ENCODE results near the gene BRSK2.

DNA sequence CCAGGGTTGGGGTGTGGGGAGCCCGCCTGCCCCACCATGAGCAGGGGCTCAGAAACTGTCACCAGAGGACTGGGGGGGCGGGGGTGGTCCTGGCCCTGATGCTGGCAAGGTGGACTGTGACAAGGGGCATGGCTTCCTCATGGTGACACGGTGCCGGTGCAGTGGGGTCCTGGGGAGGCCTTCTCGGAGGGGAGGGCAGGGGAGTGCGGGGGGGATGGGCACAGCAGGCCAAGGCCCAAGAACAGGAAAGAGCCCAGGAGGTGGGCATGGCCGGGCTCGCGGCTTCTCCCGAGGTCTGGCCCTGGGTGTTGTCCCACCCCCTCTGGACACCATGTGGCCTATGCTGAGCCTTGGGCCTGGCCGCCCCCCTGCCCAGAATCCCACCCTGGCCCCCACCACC lies 49.6 kb downstream of the BRSK2 start:
- TF ChIP-seq, protein P1, sequence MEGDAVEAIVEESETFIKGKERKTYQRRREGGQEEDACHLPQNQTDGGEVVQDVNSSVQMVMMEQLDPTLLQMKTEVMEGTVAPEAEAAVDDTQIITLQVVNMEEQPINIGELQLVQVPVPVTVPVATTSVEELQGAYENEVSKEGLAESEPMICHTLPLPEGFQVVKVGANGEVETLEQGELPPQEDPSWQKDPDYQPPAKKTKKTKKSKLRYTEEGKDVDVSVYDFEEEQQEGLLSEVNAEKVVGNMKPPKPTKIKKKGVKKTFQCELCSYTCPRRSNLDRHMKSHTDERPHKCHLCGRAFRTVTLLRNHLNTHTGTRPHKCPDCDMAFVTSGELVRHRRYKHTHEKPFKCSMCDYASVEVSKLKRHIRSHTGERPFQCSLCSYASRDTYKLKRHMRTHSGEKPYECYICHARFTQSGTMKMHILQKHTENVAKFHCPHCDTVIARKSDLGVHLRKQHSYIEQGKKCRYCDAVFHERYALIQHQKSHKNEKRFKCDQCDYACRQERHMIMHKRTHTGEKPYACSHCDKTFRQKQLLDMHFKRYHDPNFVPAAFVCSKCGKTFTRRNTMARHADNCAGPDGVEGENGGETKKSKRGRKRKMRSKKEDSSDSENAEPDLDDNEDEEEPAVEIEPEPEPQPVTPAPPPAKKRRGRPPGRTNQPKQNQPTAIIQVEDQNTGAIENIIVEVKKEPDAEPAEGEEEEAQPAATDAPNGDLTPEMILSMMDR (conservative IDR thresholded peaks at IDR 0.05 in 1 of 2, IDR thresholded peaks at IDR 0.05 in 1 of 2; ENCODE audit: extremely low read depth in 1 of 2, insufficient read depth in 1 of 2, low read depth in 1 of 2, low read length in 2 of 2), result no peak
- TF ChIP-seq EZH2 (IDR thresholded peaks at IDR 0.05; ENCODE audit: borderline replicate concordance, low read length), result no peak
